ENCODE measurements around the gene PYCR2.
A peak's percentile ranks its signal among the peaks of the same experiment; 100 is the strongest.
"Not testable (repeated sequence)": the region's sequence is repeated elsewhere in the genome, so short reads cannot be mapped to it uniquely, and the experiment has no call there.

The PYCR2 gene
- 51.0 to 54.6 reads per million in 2 donors for total RNA-seq

DNA sequence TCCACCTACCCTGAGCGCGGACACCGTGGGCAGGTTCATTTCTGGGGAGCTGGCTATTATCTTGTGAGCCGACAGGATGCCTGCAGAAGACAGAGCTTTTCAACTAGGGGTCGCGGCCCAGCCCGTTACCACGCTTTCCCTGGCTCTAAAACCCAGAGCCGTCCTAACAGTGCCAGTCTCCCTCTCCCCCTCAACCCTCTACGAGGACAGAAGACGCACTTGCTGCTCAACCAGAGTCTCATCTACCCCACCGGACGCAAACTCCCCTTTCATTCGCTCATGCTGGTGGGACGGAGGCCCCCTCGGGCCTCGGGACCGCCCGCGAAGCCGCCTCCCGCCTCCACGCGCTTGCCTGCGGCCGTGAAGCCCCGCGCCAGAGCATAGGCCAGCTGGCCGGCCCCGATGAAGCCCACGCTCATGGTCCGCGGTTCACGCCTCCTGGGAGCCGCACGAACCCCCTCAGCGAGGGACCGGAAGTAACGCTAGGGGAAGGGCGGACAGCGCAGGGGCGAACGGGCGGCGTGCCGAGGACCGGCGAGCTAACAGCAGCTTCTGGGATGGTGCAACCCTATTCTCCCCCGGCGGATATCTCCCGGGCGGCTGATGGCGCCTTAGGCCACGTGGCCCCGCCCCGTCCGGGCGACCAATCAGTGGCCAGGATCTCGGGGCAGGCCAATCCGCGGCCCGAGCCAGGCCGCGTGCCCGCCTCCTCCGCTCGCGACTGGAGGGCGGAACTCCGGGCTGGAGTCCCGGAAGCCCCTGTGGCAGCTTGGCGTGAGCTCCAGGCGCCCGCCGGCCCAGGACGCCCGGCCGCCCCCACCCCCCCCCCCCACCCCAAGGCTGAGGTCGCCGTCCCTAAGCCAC, at the start of gene PYCR2:
PYCR2 (minus strand) TSS at position 559 of the 864 bp plus-strand sequence; CDS start at position 419, 140 bp downstream.
- DNase-seq: peak; percentile 93

DNA sequence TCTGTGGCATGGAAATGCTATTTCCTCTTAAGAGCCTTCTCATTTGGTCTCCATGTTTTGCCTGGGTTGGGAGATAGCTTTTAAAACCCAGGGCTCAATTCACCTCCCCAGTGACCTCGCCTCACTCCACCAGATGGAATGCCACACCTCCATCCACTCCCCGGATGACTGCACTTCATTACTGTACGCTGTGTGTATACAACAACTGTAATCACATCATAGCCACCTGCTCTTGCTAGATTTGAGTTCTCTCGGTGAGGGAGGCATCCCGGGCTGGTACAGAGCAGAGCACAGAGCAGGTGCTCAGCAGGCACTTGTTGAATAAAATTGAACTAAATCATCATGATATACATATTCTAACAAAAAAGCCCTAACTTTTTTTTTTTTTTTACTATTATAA, 49.1 kb upstream of the PYCR2 start:
- DNase-seq: no peak

DNA sequence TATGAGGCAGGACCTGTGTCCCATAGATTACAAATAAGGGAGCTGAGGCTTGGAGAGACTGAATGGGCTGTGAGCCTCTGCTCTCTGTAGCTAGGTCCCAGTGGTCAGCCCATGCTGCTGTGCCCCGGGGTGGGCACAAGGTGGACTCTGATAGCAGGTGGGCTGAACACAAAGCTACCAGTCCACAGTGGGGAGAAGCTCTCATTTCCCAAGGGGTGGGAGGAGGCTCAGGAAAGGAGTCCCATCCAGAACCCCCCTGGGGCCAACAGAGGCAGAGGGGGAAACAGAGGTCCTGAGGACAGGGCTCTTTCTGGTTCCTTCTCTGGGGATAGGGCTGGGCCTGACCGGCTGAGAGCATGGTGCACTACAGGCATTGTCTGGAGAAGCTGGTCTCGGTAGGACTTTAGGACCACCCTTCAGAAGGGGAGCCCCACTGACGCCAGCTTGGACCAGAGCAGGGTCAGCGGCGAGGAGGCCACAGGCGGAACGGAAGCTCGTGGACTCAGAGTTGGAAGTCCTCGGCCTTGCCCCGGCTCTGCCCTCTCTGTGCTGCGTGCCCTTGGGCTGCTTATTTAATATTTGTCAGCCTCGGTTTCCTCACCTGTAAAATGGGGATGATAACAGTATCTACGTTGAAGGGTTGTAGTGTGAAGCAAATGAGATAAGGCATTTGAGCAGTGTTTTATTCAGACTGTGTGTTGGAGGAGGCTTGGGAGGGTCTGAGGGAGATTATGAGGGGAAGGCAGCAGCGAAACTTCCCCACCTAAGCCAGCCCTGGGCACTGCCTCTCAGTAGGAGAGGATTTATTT, 48.5 kb upstream of the PYCR2 start:
- DNase-seq: no peak

DNA sequence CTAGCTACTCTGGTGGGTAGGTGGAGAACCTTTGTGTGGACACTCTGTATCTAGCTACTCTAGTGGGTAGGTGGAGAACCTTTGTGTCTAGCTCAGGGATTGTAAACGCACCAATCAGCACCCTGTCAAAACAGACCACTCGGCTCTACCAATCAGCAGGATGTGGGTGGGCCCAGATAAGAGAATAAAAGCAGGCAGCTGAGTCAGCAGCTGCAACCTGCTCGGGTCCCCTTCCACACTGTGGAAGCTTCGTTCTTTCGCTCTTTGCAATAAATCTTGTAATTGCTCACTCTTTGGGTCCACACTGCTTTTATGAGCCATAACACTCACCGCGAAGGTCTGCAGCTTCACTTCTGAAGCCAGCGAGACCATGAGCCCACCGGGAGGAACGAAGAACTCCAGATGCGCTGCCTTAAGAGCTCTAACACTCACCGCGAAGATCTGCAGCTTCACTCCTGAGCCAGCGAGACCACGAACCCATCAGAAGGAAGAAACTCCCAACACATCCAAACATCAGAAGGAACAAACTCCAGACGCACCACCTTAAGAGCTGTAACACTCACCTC, 46.6 kb upstream of the PYCR2 start:
- not testable (repeated sequence) for DNase-seq

DNA sequence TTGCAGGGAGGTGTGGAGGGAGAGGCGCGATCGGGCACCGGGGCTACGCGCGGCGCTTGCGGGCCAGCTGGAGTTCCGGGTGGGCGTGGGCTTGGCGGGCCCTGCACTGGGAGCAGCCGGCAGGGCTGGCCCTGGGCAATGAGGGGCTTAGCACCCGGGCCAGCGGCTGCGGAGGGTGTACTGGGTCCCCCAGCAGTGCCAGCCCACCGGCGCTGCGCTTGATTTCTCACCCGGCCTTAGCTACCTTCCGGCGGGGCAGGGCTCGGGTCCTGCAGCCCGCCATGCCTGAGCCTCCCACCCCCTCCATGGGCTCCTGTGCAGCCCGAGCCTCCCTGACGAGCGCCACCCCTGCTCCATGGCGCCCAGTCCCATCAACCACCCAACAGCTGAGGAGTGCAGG, 45.7 kb upstream of the PYCR2 start:
- DNase-seq: not testable (repeated sequence)

DNA sequence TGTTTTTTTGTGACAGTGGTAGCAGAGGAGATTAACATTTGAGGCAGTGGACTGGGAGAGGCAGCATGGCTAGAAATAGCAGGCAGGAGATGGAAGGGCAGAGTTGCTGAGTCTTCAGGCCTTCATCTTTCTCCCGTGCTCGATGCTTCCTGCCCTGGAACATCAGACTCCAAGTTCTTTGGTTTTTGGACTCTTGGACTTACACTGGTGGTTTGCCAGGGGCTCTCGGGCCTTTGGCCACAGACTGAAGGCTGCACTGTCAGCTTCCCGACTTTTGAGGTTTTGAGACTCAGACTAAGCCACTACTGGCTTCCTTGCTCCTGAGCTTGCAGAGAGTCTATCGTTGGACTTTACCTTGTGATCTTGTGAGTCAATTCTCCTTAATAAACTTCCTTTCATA, 41.2 kb upstream of the PYCR2 start:
- no peak for DNase-seq

DNA sequence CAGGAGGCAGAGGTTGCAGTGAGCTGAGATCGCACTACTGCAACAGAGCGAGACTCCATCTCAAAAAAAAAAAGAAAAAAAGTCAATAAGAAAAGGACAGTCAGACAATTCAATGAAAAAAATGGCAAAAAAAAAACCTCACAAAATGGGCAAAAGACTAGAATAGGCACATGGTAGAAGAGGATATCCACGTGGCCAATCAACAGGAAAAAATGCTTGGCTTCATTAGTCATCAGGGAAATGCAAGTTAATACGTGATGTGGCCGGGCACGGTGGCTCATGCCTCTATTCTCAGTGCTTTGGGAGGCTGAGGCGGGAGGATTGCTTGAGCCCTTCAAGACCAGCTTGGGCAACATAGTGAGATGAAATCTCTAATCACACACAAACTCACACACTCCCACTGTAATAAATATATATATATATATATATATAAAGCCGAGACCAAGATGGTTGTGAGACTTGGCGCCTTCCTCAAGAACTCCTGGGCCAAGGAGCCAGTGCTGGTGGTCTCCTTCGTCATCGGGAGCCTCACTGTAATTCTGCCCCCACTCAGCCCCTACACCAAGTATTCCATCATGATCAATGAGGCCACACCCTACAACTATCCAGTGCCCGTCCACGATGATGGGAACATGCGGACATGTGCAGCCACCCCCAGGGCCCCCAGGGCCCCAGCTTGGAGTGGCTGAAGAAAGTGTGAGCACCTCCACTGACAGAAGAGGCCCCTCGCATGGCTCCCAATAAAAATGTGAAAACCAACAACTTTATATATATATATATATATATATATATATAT, 39.9 kb upstream of the PYCR2 start:
- DNase-seq: no peak

DNA sequence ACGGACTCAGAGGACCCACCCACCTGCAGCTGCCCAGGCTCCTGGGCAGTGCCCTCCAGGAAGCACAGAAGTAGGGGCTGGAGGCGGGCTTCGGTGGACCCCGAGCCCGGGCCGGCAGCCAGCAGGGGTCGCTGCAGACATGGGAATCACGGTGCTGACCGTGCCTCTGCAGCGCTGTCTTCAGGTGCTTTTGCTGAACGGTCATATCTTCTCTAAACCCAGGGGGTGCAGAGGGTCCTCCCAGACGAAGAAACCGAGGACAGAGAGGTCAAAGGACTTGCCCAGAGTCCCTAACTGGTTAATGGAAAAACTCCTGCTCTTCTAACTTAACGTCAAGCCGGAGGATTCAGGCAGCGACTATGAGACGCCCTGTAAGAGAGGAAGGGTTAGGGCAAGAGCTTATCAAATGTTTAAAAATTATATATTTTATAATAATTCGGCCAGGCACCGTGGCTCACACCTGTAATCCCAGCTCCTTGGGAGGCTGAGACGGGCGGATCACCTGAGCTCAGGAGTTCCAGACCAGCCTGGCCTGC, 38.5 kb upstream of the PYCR2 start:
- peak; percentile 22 for DNase-seq

DNA sequence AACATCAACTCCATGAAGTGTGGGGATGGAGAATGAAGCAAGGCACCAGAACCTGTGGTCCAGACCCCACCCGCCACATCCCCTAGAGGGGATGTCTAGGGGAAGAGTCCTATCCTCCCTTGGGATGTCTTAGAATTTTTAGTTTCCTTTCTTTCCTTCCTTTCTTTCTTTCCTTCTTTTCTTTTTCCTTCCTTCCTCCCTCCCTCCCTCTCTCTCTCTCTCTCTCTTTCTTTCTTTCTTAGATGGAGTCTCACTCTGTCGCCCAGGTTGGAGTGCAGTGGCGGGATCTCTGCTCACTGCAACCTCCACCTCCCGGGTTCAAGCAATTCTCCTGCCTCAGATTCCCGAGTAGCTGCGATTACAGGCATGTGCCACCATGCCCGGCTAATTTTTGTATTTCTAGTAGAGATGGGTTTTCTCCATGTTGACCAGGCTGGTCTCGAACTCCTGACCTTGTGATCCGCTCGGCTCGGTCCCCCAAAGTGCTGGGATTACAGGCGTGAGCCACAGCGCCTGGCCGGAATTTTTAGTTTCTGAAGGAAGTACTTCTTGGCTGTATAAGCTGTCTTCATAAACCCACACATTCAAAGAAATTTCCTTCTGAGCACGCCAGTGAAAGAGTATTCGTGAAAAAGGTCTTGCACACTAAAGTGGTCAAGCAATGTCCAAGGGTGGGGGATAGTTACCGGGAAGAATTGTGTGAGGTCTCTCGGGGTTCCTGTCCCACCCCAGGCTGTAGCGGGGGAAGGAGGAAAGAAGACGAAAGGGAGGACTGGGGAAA, 37.8 kb upstream of the PYCR2 start:
- no peak for DNase-seq

DNA sequence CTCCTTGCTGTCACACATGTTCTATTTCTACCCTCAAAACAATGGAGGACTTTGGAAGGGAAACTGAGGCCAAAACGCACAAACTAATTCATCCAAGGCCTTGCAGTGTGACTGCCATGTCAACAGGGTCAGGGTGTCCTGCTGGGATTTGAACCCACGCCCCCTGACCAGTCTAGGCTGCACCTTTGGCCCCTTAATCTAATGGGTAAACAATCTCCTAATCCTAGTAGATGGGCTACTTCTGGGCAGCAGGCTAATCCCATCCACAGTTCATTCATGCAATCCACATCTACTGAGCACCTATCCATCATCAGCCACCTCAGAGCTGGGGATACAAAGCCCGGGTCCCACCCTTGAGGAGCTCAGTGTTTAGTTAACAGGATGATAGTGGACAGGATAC, 34.0 kb upstream of the PYCR2 start:
- DNase-seq: no peak

DNA sequence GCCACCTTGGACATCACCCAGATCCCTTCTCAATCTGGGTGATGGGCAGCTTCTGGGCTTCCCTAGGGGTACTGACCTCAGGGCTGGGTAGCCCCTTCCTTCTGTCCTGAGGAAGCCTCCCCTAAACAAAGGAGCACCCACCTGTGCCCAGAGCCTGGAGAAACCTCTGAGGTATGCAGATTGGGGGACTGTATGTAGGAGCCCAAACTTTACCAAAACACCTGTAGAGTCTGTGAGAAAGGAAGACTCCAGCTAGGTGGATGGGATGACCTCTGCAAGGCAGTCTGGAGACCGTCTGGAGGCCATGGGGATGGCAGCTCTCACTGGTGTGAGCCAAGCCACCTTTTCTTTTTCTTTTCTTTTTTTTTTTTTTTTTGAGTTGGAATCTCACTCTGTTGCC, 30.7 kb upstream of the PYCR2 start:
- no peak for DNase-seq

DNA sequence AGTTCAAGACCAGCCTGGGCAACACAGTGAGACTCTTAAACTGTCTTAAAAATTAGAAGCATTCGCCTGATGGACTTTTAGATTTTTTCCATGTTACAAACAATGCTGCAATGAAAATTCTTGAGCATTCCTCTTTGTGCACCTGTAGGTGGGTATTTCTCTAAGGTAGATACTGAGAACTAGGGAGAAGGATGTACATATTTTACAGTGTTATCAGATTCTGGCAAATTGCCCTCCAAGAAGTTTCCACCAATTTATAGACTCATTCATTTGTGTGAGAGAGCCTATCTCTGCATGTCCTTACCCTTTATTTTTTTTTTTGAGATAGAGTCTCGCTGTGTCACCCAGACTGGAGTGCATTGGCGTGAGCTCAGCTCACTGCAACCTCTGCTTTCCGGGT, 29.3 kb upstream of the PYCR2 start:
- DNase-seq: no peak

DNA sequence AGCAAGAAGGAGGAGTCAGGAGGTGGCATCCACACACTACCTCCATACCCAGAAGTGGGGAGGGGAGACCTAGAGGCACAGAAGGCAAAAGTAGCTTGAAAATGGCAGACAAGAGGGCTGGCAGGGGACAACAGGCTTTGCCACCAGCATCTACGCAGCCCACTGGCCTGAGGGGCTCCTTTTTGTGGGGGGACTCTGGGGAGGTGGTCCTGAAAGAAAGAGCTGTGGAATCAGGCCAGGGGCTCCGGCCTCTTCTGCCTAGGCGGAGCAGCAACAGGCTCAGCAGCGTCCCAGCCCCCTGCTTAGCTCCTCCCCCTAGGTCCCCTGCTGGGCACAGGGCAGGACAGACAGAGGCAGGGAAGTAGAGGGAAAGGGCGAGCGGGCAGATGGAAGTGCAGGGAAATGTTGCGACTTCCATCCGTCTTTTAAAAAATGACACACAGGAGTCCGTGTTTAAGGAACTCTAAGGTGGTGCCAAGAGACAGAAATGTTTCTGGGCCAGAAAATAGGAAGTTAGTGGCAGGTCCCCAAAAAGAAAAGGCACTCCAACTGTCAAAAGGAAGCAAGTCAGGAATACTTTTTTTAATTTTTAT, 27.0 kb upstream of the PYCR2 start:
- no peak for DNase-seq

DNA sequence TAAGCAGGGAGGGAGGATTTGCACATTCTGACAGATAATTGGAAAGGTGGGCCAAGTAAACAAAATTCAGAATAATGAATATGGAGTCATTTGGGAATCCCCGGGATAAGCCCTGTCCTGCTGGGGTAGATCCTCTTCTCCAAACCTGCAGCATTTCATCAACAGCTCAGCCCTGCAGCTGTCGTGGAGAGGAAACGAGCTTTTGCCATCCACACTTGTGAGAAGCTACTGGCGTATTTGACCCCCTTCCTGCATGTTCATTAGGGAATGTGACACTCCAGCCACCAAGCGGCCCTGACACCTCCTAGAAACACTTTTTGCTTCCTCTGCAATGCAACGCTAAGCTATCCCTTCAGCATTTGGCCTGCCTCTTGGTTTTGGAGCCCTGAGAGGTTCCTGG, 25.0 kb upstream of the PYCR2 start:
- DNase-seq: no peak

DNA sequence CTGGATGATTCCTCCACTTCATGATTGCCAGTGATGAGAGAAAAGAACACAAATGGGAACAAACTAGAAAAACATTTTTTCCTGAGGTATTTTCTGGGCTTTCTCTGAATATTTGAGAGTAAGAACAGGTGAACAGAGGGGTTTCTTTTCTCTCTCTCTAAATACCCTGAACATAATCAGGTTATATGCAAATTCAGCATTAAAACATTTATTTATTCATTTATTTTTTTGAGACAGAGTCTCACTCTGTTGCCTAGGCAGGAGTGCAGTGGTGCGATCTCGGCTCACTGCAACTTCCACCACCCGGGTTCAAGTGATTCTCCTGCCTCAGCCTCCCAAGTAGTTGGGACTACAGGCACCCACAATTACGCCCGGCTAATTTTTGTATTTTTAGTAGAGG, 22.8 kb upstream of the PYCR2 start:
- no peak for DNase-seq

DNA sequence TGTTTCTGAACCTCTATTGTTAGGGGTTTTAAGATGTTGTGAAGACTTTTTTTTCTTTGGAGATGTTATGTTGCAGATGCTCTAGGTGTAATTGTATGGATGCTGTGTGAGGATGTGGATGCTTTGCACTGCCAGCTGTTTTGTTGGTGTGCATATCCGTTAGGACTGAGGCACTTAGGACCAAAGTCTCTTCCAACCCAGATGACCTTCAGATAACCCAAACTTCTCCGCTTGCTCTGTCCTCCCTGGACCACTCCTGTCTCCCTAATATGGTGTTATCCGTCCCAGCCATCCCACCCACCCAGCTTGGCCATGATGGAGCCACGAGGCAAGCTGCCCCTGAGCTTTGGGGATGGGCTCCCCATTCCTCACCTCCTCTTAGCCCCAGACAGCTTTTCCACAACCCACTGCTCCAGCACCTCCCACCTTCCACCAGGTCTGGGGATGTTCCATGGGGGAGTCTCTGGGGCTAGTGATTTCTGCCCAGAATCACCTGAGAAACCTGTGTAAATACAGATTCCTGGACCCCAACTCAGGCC, 22.1 kb upstream of the PYCR2 start:
- DNase-seq: no peak

DNA sequence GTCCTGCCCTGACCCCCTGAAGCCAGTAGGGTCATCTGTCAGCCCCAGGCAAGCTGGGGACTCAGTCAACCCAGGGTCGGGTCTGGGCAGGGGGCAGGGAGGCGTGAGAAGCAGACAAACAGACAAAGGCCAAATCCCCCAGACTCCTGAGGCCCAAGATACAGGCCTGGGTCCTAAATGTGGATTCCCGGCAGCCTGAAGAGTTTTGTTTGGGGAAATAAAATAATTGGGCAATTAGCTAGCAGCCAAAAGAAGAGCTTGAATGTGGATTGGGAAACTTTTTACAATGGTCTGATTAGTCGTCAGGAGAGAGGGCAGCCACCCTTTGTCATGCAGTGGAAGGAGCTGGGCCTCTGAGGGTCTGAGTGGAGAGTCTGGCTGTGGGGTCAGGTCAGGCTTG, 21.5 kb upstream of the PYCR2 start:
- DNase-seq: no peak

DNA sequence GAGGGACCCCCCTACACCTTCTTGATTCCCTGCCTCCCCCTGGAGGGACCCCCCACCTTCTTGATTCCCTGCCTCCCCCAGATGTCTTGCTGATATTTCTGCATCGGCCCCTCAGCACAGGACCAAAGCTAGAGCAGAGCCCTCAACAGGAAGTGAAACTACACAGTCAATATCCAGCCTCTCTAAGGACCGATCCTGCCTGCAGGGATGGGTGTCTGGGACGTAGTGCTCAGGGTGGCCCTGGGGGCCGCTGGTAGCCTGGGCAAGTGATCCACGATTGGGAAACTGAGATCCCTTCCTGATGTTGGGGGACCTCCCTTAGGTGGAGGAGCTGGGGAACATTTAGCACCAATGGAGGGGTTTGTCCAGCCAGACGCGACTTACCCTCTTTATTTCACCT, 20.9 kb upstream of the PYCR2 start:
- no peak for DNase-seq

DNA sequence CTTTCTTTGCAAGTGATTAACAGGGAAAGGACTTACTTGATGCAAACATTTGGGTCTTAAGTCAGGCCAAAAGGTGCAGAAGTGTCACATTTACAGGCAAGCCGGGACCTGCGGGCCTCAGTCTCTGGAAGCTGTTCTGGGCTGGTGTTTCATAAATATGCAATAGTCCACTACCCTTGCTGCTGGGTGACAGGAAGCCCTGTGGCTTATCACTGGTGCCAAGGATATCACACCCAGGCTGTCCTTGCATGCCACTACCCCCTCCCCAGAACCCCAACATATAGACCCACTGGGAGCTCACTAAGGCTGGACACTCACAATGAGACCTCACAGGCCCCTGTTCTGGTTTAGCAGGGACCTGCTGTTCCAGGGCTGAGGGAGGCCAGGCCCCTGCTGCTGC, 20.3 kb upstream of the PYCR2 start:
- no peak for DNase-seq

DNA sequence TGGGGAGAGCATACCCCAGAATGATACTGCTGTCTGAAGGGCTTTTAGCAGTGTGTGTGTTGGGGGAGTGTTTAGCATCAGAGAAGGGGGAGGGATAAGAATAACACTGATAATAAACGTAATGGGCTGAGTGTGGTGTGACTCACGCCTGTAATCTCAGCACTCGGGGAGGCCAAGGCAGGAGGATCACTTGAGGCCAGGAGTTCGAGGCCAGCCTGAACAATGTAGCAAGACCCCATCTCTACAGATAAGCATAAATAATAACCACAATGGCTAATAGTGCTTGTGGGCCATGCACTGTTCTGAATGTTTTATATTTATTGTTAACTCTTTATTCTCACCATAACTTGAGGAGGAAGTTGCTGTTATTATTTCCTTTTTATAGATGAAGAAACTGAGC, 19.5 kb upstream of the PYCR2 start:
- no peak for DNase-seq

DNA sequence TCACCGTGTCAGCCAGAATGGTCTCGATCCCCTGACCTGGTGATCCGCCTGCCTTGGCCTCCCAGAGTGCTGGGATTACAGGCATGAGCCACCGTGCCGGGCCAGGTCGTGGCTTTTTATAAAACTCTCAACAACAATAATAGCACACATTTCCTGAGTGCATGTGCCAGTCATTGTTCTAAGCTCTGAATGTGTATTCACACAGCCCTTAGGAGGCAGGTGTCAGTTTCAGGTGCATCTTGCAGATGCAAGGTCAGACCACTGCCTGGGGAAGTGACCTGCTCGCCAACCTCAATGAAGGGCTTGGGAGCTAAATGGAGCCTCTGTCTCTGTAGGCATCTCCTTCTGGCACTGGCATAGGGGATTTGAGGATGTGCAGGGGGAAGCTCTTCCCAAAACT, 18.5 kb upstream of the PYCR2 start:
- no peak for DNase-seq
